Astrocyte (in vitro differentiated cells and primary cell): ENCODE measurements around the gene SREBF1. TPM values are rescaled to one million over a fixed set of nuclear protein-coding genes. Genes with fewer than 3 reads are reported as not detected.

Source experiments
- DNase-seq: peaks from one replicate; pipeline ENCODE4 v3.0.0-alpha.2; 2010; ENCODE audit warnings: low read depth
- FAIRE-seq: peaks from 2 replicates; lab custom pipeline; 2011; peaks lifted over from hg19 to GRCh38; lab: Jason Lieb, UNC
- H2AFZ ChIP-seq: 2 replicates; pipeline ENCODE4 v1.6.0; 2012; ENCODE audit warnings: low read depth, low read length, inconsistent platforms
- H3K27ac ChIP-seq: 2 replicates; pipeline ENCODE4 v1.5.1; 2011; ENCODE audit warnings: low read depth, low read length, inconsistent platforms
- H3K27me3 ChIP-seq: 2 replicates; pipeline ENCODE4 v1.6.0; 2011; ENCODE audit warnings: low read length, inconsistent platforms; ENCODE audit not compliant: insufficient read depth
- H3K36me3 ChIP-seq: 2 replicates; pipeline ENCODE4 v1.5.1; 2011; ENCODE audit warnings: low read length, inconsistent platforms; ENCODE audit not compliant: insufficient read depth
- H3K4me1 ChIP-seq: 2 replicates; pipeline ENCODE4 v1.5.1; 2011; ENCODE audit warnings: low read length, inconsistent platforms; ENCODE audit not compliant: insufficient read depth
- H3K4me2 ChIP-seq: 2 replicates; pipeline ENCODE4 v1.6.0; 2012; ENCODE audit warnings: low read length, inconsistent platforms
- H3K4me3 ChIP-seq: 2 replicates; pipeline ENCODE4 v1.5.1; 2011; ENCODE audit warnings: low read depth, mild to moderate bottlenecking, low read length, inconsistent platforms; ENCODE audit not compliant: insufficient read depth
- H3K79me2 ChIP-seq: 2 replicates; pipeline ENCODE4 v1.6.0; 2012; ENCODE audit warnings: mild to moderate bottlenecking, low read length, inconsistent platforms; ENCODE audit not compliant: insufficient read depth
- H3K9ac ChIP-seq: 2 replicates; pipeline ENCODE4 v1.6.0; 2012; ENCODE audit warnings: mild to moderate bottlenecking, low read length, inconsistent platforms
- H3K9me3 ChIP-seq: 2 replicates; pipeline ENCODE4 v1.5.1; 2012; ENCODE audit warnings: low read depth, mild to moderate bottlenecking, low read length, inconsistent platforms; ENCODE audit not compliant: insufficient read depth
- H4K20me1 ChIP-seq: 2 replicates; pipeline ENCODE4 v1.6.0; 2012; ENCODE audit warnings: low read length, inconsistent platforms; ENCODE audit not compliant: insufficient read depth
- H3K27ac Mint-ChIP-seq: one replicate; pipeline ENCODE4 v1.8.0; 2021; ENCODE audit warnings: mild to moderate bottlenecking, mixed read lengths; ENCODE audit not compliant: unreplicated experiment
- H3K27me3 Mint-ChIP-seq: one replicate; pipeline ENCODE4 v1.8.0; 2021; ENCODE audit warnings: low read depth, mixed read lengths; ENCODE audit not compliant: unreplicated experiment
- H3K36me3 Mint-ChIP-seq: one replicate; pipeline ENCODE4 v1.8.0; 2021; ENCODE audit warnings: low read depth, mixed read lengths; ENCODE audit not compliant: unreplicated experiment
- H3K4me1 Mint-ChIP-seq: one replicate; pipeline ENCODE4 v1.8.0; 2021; ENCODE audit warnings: low read depth, mixed read lengths; ENCODE audit not compliant: unreplicated experiment
- H3K4me3 Mint-ChIP-seq: one replicate; pipeline ENCODE4 v1.8.0; 2021; ENCODE audit warnings: mild to moderate bottlenecking, moderate library complexity, mixed read lengths; ENCODE audit not compliant: unreplicated experiment
- H3K9me3 Mint-ChIP-seq: one replicate; pipeline ENCODE4 v1.8.0; 2021; ENCODE audit warnings: mild to moderate bottlenecking, mixed read lengths; ENCODE audit not compliant: unreplicated experiment
- CTCF ChIP-seq: IDR thresholded peaks from 2 replicates; pipeline ENCODE4 v1.5.1; 2011; ENCODE audit warnings: low read depth, mild to moderate bottlenecking, inconsistent platforms, low read length, moderate library complexity; ENCODE audit not compliant: insufficient read depth
- EZH2 ChIP-seq: IDR thresholded peaks from 2 replicates; pipeline ENCODE4 v1.6.1; 2012; ENCODE audit warnings: mild to moderate bottlenecking, low read length, inconsistent platforms; ENCODE audit not compliant: insufficient read depth
- total RNA-seq: library from RNA; stranded (reverse); gene quantifications from 2 replicates; pipeline ENCODE4 v1.2.1, GENCODE V29; 2021

Gene SREBF1
- total RNA-seq, 1 donor from 2014 or later, result 65.6 TPM

- no peaks in the 10 kb centered on the region for H3K27me3 ChIP-seq
- peaks cover 7% of the 10 kb centered on the region for H3K36me3 Mint-ChIP-seq
- no peak overlapping the region for H3K27ac ChIP-seq
- peaks cover 2% of the 10 kb centered on the region for H3K9me3 Mint-ChIP-seq
- H3K79me2 ChIP-seq, result peaks cover 13% of the 10 kb centered on the region
- H3K4me3 ChIP-seq, result no peak overlapping the region
- H3K36me3 ChIP-seq, result peaks cover 17% of the 10 kb centered on the region
- no peak overlapping the region for H3K27ac Mint-ChIP-seq
- no peak overlapping the region for H3K9ac ChIP-seq
- FAIRE-seq (no peak), DNase-seq (no peak)
- H4K20me1 ChIP-seq, result peaks cover 91% of the 10 kb centered on the region
- peaks cover 28% of the 10 kb centered on the region for H3K4me1 ChIP-seq
- TF ChIP-seq CTCF (no peak), EZH2 (no peak)
- H2AFZ ChIP-seq, result no peak overlapping the region
- H3K4me1 Mint-ChIP-seq, result peaks cover 25% of the 10 kb centered on the region
- H3K9me3 ChIP-seq, result no peaks in the 10 kb centered on the region
- H3K4me2 ChIP-seq, result no peak overlapping the region
- H3K27me3 Mint-ChIP-seq, result no peaks in the 10 kb centered on the region
- H3K4me3 Mint-ChIP-seq, result no peak overlapping the region
Observed at GRCh38 chr17:17816240-17816814, 20.5 kb downstream of the SREBF1 start.

- DNase-seq, result no peak
- no peak overlapping the region for H3K27ac Mint-ChIP-seq
- Histone ChIP-seq H3K4me3 (no peak overlapping the region), H3K9me3 (no peaks in the 10 kb centered on the region), H2AFZ (no peak overlapping the region), H3K27me3 (no peaks in the 10 kb centered on the region), H3K4me1 (peaks cover 24% of the 10 kb centered on the region), H3K4me2 (no peak overlapping the region), H4K20me1 (peaks cover 84% of the 10 kb centered on the region), H3K27ac (no peak overlapping the region), H3K79me2 (peaks cover 6% of the 10 kb centered on the region), H3K9ac (no peak overlapping the region), H3K36me3 (peaks cover 17% of the 10 kb centered on the region)
- no peaks in the 10 kb centered on the region for H3K27me3 Mint-ChIP-seq
- peaks cover 7% of the 10 kb centered on the region for H3K36me3 Mint-ChIP-seq
- peaks cover 23% of the 10 kb centered on the region for H3K4me1 Mint-ChIP-seq
- H3K4me3 Mint-ChIP-seq, result no peak overlapping the region
- H3K9me3 Mint-ChIP-seq, result peaks cover 2% of the 10 kb centered on the region
- FAIRE-seq, result no peak
- no peak for TF ChIP-seq CTCF
- no peak for TF ChIP-seq EZH2
Observed at GRCh38 chr17:17815436-17816200, 21.2 kb downstream of the SREBF1 start.

- H3K4me1 ChIP-seq, result peaks cover 21% of the 10 kb centered on the region
- Mint-ChIP-seq H3K27ac (no peak overlapping the region), H3K9me3 (peaks cover 2% of the 10 kb centered on the region), H3K4me3 (no peak overlapping the region), H3K36me3 (peaks cover 7% of the 10 kb centered on the region), H3K27me3 (no peaks in the 10 kb centered on the region), H3K4me1 (peaks cover 25% of the 10 kb centered on the region)
- peaks cover 17% of the 10 kb centered on the region for H3K36me3 ChIP-seq
- FAIRE-seq (no peak), DNase-seq (no peak)
- H4K20me1 ChIP-seq, result peaks cover 84% of the 10 kb centered on the region
- H3K9ac ChIP-seq, result no peak overlapping the region
- H3K4me2 ChIP-seq, result no peak overlapping the region
- TF ChIP-seq EZH2, result no peak
- TF ChIP-seq CTCF, result no peak
- no peaks in the 10 kb centered on the region for H3K27me3 ChIP-seq
- no peak overlapping the region for H3K4me3 ChIP-seq
- no peak overlapping the region for H3K27ac ChIP-seq
- H3K9me3 ChIP-seq, result no peaks in the 10 kb centered on the region
- H3K79me2 ChIP-seq, result peaks cover under 1% of the 10 kb centered on the region
- H2AFZ ChIP-seq, result no peak overlapping the region
Observed at GRCh38 chr17:17815062-17815406, 21.8 kb downstream of the SREBF1 start.
